H9 (cell line): Measurements from ENCODE around the gene CAGE1. TPM values are rescaled to one million over a fixed set of nuclear protein-coding genes. Genes with fewer than 3 reads are reported as not detected.

Source experiments
- DNase-seq: peaks from one replicate; pipeline ENCODE4 v3.0.0-alpha.2; 2017
- H2AFZ ChIP-seq: one replicate; pipeline ENCODE4 v1.6.1; 2013; ENCODE audit warnings: mild to moderate bottlenecking, low read length, control low read depth, moderate library complexity
- H2AK5ac ChIP-seq: 2 replicates; pipeline ENCODE4 v1.6.1; 2013; ENCODE audit warnings: low read length, control low read depth, mixed read lengths; ENCODE audit not compliant: insufficient read length
- H2BK120ac ChIP-seq: one replicate; pipeline ENCODE4 v1.6.1; 2013; ENCODE audit warnings: low read depth, mild to moderate bottlenecking, low read length, control low read depth, inconsistent platforms; ENCODE audit not compliant: poor library complexity, severe bottlenecking
- H2BK12ac ChIP-seq: 2 replicates; pipeline ENCODE4 v1.6.1; 2013; ENCODE audit warnings: low read length, control low read depth, mixed read lengths, low read depth; ENCODE audit not compliant: insufficient read length
- H2BK15ac ChIP-seq: 2 replicates; pipeline ENCODE4 v1.6.1; 2013; ENCODE audit warnings: low read depth, low read length, control low read depth
- H2BK20ac ChIP-seq: one replicate; pipeline ENCODE4 v1.6.1; 2013; ENCODE audit warnings: low read depth, mild to moderate bottlenecking, low read length, control low read depth, inconsistent platforms; ENCODE audit not compliant: poor library complexity, severe bottlenecking
- H2BK5ac ChIP-seq: 2 replicates; pipeline ENCODE4 v1.6.1; 2013; ENCODE audit warnings: low read length, control low read depth, mixed read lengths; ENCODE audit not compliant: insufficient read length
- H3K14ac ChIP-seq: 2 replicates; pipeline ENCODE4 v1.6.1; 2013; ENCODE audit warnings: low read length, control low read depth; ENCODE audit not compliant: insufficient read depth
- H3K18ac ChIP-seq: 2 replicates; pipeline ENCODE4 v1.6.1; 2013; ENCODE audit warnings: low read depth, mild to moderate bottlenecking, mixed read lengths, low read length, control low read depth; ENCODE audit not compliant: insufficient read length
- H3K23ac ChIP-seq: 2 replicates; pipeline ENCODE4 v1.6.1; 2013; ENCODE audit warnings: low read length, control low read depth, mixed read lengths, low read depth; ENCODE audit not compliant: insufficient read length
- H3K23me2 ChIP-seq: 2 replicates; pipeline ENCODE4 v1.6.1; 2013; ENCODE audit warnings: low read depth, mild to moderate bottlenecking, mixed read lengths, low read length, control low read depth; ENCODE audit not compliant: insufficient read length, poor library complexity, severe bottlenecking
- H3K27ac ChIP-seq: 2 replicates; pipeline ENCODE4 v1.5.1; 2013; ENCODE audit warnings: low read length, control low read depth, mixed read lengths, low read depth; ENCODE audit not compliant: insufficient read length
- H3K27me3 ChIP-seq: 2 replicates; pipeline ENCODE4 v1.6.1; 2013; ENCODE audit warnings: low read length, control low read depth, inconsistent platforms; ENCODE audit not compliant: insufficient read depth
- H3K4ac ChIP-seq: 2 replicates; pipeline ENCODE4 v1.6.1; 2013; ENCODE audit warnings: low read depth, mild to moderate bottlenecking, control low read depth, inconsistent platforms, low read length, moderate library complexity
- H3K4me1 ChIP-seq: 2 replicates; pipeline ENCODE4 v1.6.1; 2013; ENCODE audit warnings: low read length, control low read depth, inconsistent platforms; ENCODE audit not compliant: insufficient read depth
- H3K4me2 ChIP-seq: 2 replicates; pipeline ENCODE4 v1.6.1; 2013; ENCODE audit warnings: low read length, control low read depth, mixed read lengths; ENCODE audit not compliant: insufficient read length, insufficient read depth
- H3K56ac ChIP-seq: 2 replicates; pipeline ENCODE4 v1.6.1; 2013; ENCODE audit warnings: low read depth, mild to moderate bottlenecking, mixed read lengths, low read length, control low read depth; ENCODE audit not compliant: insufficient read length
- H3K79me1 ChIP-seq: 2 replicates; pipeline ENCODE4 v1.6.1; 2013; ENCODE audit warnings: low read depth, mild to moderate bottlenecking, moderate library complexity, low read length, control low read depth, inconsistent platforms; ENCODE audit not compliant: insufficient read depth, poor library complexity, severe bottlenecking
- H3K79me2 ChIP-seq: 2 replicates; pipeline ENCODE4 v1.6.1; 2013; ENCODE audit warnings: low read length, control low read depth, inconsistent platforms; ENCODE audit not compliant: insufficient read depth
- H3K9ac ChIP-seq: 2 replicates; pipeline ENCODE4 v1.6.1; 2013; ENCODE audit warnings: low read length, control low read depth, mixed read lengths; ENCODE audit not compliant: insufficient read length; ENCODE audit errors: extremely low read depth
- H3K9me3 ChIP-seq: one replicate; pipeline ENCODE4 v1.6.1; 2013; ENCODE audit warnings: low read depth, low read length, inconsistent platforms; ENCODE audit not compliant: control insufficient read depth
- H3T11ph ChIP-seq: one replicate; pipeline ENCODE4 v1.6.1; 2013; ENCODE audit warnings: mild to moderate bottlenecking, low read length, control low read depth, inconsistent platforms
- H4K20me1 ChIP-seq: one replicate; pipeline ENCODE4 v1.6.1; 2013; ENCODE audit not compliant: control insufficient read depth, insufficient read length, insufficient read depth
- H4K5ac ChIP-seq: 2 replicates; pipeline ENCODE4 v1.6.1; 2013; ENCODE audit warnings: low read depth, mild to moderate bottlenecking, mixed read lengths, low read length, control low read depth; ENCODE audit not compliant: insufficient read length
- H4K8ac ChIP-seq: replicated peaks from 2 replicates; pipeline ENCODE4 v1.6.1; 2013; ENCODE audit warnings: low read length, control low read depth, mixed read lengths, low read depth; ENCODE audit not compliant: insufficient read length
- H4K91ac ChIP-seq: 2 replicates; pipeline ENCODE4 v1.6.1; 2013; ENCODE audit warnings: low read depth, mild to moderate bottlenecking, moderate library complexity, mixed read lengths, low read length, control low read depth; ENCODE audit not compliant: insufficient read length
- H3K27ac Mint-ChIP-seq, 3 experiments: 2 replicates in 2 of 3; 3 replicates in 1 of 3; pipeline ENCODE4 v1.8.0; 2020 to 2021; ENCODE audit warnings: mixed read lengths in 3 of 3, mild to moderate bottlenecking in 1 of 3, moderate library complexity in 1 of 3
- H3K27me3 Mint-ChIP-seq: 2 replicates; pipeline ENCODE4 v1.8.0; 2021; ENCODE audit warnings: low read depth, mild to moderate bottlenecking, moderate library complexity, mixed read lengths
- H3K36me3 Mint-ChIP-seq, 3 experiments: 2 replicates in 2 of 3; 3 replicates in 1 of 3; pipeline ENCODE4 v1.8.0; 2020 to 2021; ENCODE audit warnings: low read depth in 3 of 3, mixed read lengths in 3 of 3; ENCODE audit not compliant: insufficient read depth in 1 of 3
- H3K4me1 Mint-ChIP-seq, 2 experiments: 2 replicates each; pipeline ENCODE4 v1.8.0; 2020; ENCODE audit warnings: mixed read lengths in 2 of 2
- H3K4me3 Mint-ChIP-seq, 2 experiments: 2 replicates in 1 of 2; 3 replicates in 1 of 2; pipeline ENCODE4 v1.8.0; 2020 to 2021; ENCODE audit warnings: mild to moderate bottlenecking in 2 of 2, mixed read lengths in 2 of 2, moderate library complexity in 1 of 2
- H3K9me3 Mint-ChIP-seq, 2 experiments: 2 replicates in 1 of 2; 3 replicates in 1 of 2; pipeline ENCODE4 v1.8.0; 2020; ENCODE audit warnings: mild to moderate bottlenecking in 2 of 2, mixed read lengths in 2 of 2, moderate library complexity in 1 of 2
- CTCF ChIP-seq: fragments of 200-600 bp; sonication (generic); conservative IDR thresholded peaks from 3 replicates; pipeline ENCODE4 v1.8.0; 2021; ENCODE audit warnings: antibody characterized with exemption, mild to moderate bottlenecking
- WGBS: extraction: QIAGEN DNeasy Blood & Tissue Kit; methylation state at CpG from one replicate; pipeline ENCODE4 v1.1.7; 2013; ENCODE audit warnings: missing lambda C conversion rate, low lambda C conversion rate, mixed read lengths; ENCODE audit not compliant: insufficient read length; ENCODE audit errors: extremely low coverage; 5-methylcytosine and 5-hydroxymethylcytosine counted together
- total RNA-seq: library from RNA; stranded (reverse); gene quantifications from 2 replicates; pipeline ENCODE4 v1.2.1, GENCODE V29; 2021

The CAGE1 gene
- total RNA-seq, 1 experiment from 2014 or later: 0.28 TPM

- TF ChIP-seq CTCF: no peak
- H2BK120ac ChIP-seq: no peak overlapping the region
- no peak overlapping the region for H4K5ac ChIP-seq
- no peak overlapping the region for H2AK5ac ChIP-seq
- peaks cover 27 to 80% (median 67%) of the 10 kb centered on the region in 3 experiments; a peak in 6 of 7 replicates for H3K36me3 Mint-ChIP-seq
- H4K91ac ChIP-seq: no peak overlapping the region
- no peaks in the 10 kb centered on the region for H3K27me3 Mint-ChIP-seq
- DNase-seq: no peak
- no peak overlapping the region for H4K8ac ChIP-seq
- H2BK5ac ChIP-seq: no peak overlapping the region
- no peaks in the 10 kb centered on the region for H3K4me1 Mint-ChIP-seq
- no peak overlapping the region for H2AFZ ChIP-seq
- H3K23me2 ChIP-seq: no peaks in the 10 kb centered on the region
- no peak overlapping the region for H2BK15ac ChIP-seq
- no peaks in the 10 kb centered on the region for H3K9me3 Mint-ChIP-seq
- no peak overlapping the region for H3K4ac ChIP-seq
- H2BK20ac ChIP-seq: no peak overlapping the region
- no peaks in the 10 kb centered on the region for H3K4me1 ChIP-seq
- no peaks in the 10 kb centered on the region for H3K9me3 ChIP-seq
- H3K23ac ChIP-seq: no peak overlapping the region
- no peak overlapping the region for H3K27ac ChIP-seq
- no peaks in the 10 kb centered on the region for H3K79me2 ChIP-seq
- H3K4me3 Mint-ChIP-seq: no peak overlapping the region
- no peak overlapping the region for H3K56ac ChIP-seq
- no peak overlapping the region for H3K14ac ChIP-seq
- H3K18ac ChIP-seq: no peak overlapping the region
- H3K27me3 ChIP-seq: no peaks in the 10 kb centered on the region
- H3K79me1 ChIP-seq: no peaks in the 10 kb centered on the region
- H4K20me1 ChIP-seq: no peaks in the 10 kb centered on the region
- no peak overlapping the region for H3K9ac ChIP-seq
- no peak overlapping the region for H3K27ac Mint-ChIP-seq
- no peak overlapping the region for H3T11ph ChIP-seq
- no CpG with 5 or more reads among the region's 5 CpGs for WGBS
- H2BK12ac ChIP-seq: no peak overlapping the region
- H3K4me2 ChIP-seq: no peak overlapping the region
These were observed 15.0 kb upstream of the CAGE1 start for GRCh38 chr6:7404546-7404945.
